IMR-90 (cell line): ENCODE results near the gene RALGAPA2. TPM values are rescaled to one million over a fixed set of nuclear protein-coding genes. Genes with fewer than 3 reads are reported as not detected.

Experiments
- ATAC-seq: fragments of 200-7000 bp; cut with Tn5 transposase; 2 replicates; pipeline ENCODE4 v1.9.1; 2020; ENCODE audit warnings: low read depth, mild to moderate bottlenecking, moderate library complexity
- BruUV-seq: library from RNA; stranded (reverse); fragments of 400-500 nt; replicated peaks from 2 replicates; lab custom pipeline; 2021; lab: Mats Ljungman, UMichigan
- CTCF ChIA-PET: fragments of 300-600 bp; formaldehyde crosslinking; extraction: SDS; loops from one replicate; lab custom pipeline; 2021; ENCODE audit warnings: antibody characterized with exemption; lab: Yijun Ruan, JAX
- POLR2A ChIA-PET: fragments of 300-600 bp; sonication (Branson Sonifier 250); formaldehyde crosslinking; loops from one replicate; lab custom pipeline; 2022; ENCODE audit warnings: antibody characterized with exemption; ENCODE audit not compliant: unreplicated experiment; lab: Charles Lee
- DNase-seq: peaks from one replicate; pipeline ENCODE4 v3.0.0; 2013
- H2AFZ ChIP-seq: replicated peaks from 2 replicates; pipeline ENCODE3; 2013; ENCODE audit warnings: low read length, mild to moderate bottlenecking; ENCODE audit not compliant: poor library complexity
- H2AK5ac ChIP-seq: 2 replicates; pipeline ENCODE4 v1.6.1; 2013; ENCODE audit warnings: low read depth, low read length, inconsistent platforms
- H2AK9ac ChIP-seq: replicated peaks from 2 replicates; pipeline ENCODE3; 2013; ENCODE audit warnings: mild to moderate bottlenecking, low read depth, low read length, moderate library complexity; ENCODE audit not compliant: poor library complexity
- H2BK120ac ChIP-seq: 2 replicates; pipeline ENCODE4 v1.6.1; 2013; ENCODE audit warnings: low read depth, low read length, inconsistent platforms
- H2BK15ac ChIP-seq: 3 replicates; pipeline ENCODE4 v1.6.1; 2013; ENCODE audit warnings: low read depth, low read length, inconsistent platforms
- H2BK20ac ChIP-seq: 2 replicates; pipeline ENCODE4 v1.6.1; 2013; ENCODE audit warnings: low read depth, mild to moderate bottlenecking, inconsistent platforms, low read length, moderate library complexity
- H2BK5ac ChIP-seq: 2 replicates; pipeline ENCODE4 v1.6.1; 2013; ENCODE audit warnings: mild to moderate bottlenecking, low read depth, low read length, inconsistent platforms; ENCODE audit not compliant: poor library complexity, severe bottlenecking
- H3K14ac ChIP-seq: replicated peaks from 2 replicates; pipeline ENCODE4 v1.6.1; 2013; ENCODE audit warnings: low read depth, low read length, inconsistent platforms
- H3K18ac ChIP-seq: 2 replicates; pipeline ENCODE4 v1.6.1; 2013; ENCODE audit warnings: low read depth, low read length, control low read depth
- H3K23ac ChIP-seq: 2 replicates; pipeline ENCODE4 v1.6.1; 2013; ENCODE audit warnings: low read depth, low read length, inconsistent platforms
- H3K27ac ChIP-seq: 2 replicates; pipeline ENCODE4 v1.5.1; 2013; ENCODE audit warnings: mild to moderate bottlenecking, control low read depth, low read length; ENCODE audit not compliant: insufficient read depth
- H3K27me3 ChIP-seq: 2 replicates; pipeline ENCODE4 v1.6.1; 2013; ENCODE audit warnings: low read length; ENCODE audit not compliant: control insufficient read depth, insufficient read depth
- H3K36me3 ChIP-seq: 2 replicates; pipeline ENCODE4 v1.6.1; 2013; ENCODE audit warnings: low read length, mixed read lengths; ENCODE audit not compliant: control insufficient read depth, insufficient read depth
- H3K4ac ChIP-seq: 2 replicates; pipeline ENCODE4 v1.6.1; 2013; ENCODE audit warnings: low read depth, low read length, inconsistent platforms
- H3K4me1 ChIP-seq: 2 replicates; pipeline ENCODE4 v1.6.1; 2013; ENCODE audit warnings: low read length, mixed read lengths; ENCODE audit not compliant: control insufficient read depth, insufficient read depth
- H3K4me2 ChIP-seq: 2 replicates; pipeline ENCODE4 v1.6.1; 2013; ENCODE audit warnings: low read depth, mild to moderate bottlenecking, control low read depth, low read length, moderate library complexity
- H3K4me3 ChIP-seq: 2 replicates; pipeline ENCODE4 v1.5.1; 2013; ENCODE audit warnings: low read depth, mild to moderate bottlenecking, control low read depth, low read length, moderate library complexity; ENCODE audit not compliant: insufficient read depth
- H3K56ac ChIP-seq: 2 replicates; pipeline ENCODE4 v1.6.1; 2013; ENCODE audit warnings: low read length, inconsistent platforms; ENCODE audit not compliant: insufficient read depth; ENCODE audit errors: extremely low read depth
- H3K79me1 ChIP-seq, 2 experiments: 2 replicates each; pipeline ENCODE4 v1.6.1; 2013; ENCODE audit warnings: low read length in 2 of 2, inconsistent platforms in 1 of 2, low read depth in 1 of 2
- H3K9ac ChIP-seq: 2 replicates; pipeline ENCODE4 v1.6.1; 2013; ENCODE audit warnings: low read depth, low read length, control low read depth
- H3K9me1 ChIP-seq: 2 replicates; pipeline ENCODE4 v1.6.1; 2013; ENCODE audit warnings: low read length, inconsistent platforms; ENCODE audit not compliant: insufficient read depth
- H3K9me3 ChIP-seq: 2 replicates; pipeline ENCODE4 v1.6.1; 2013; ENCODE audit warnings: low read length; ENCODE audit not compliant: control insufficient read depth, insufficient read depth
- H4K20me1 ChIP-seq: 2 replicates; pipeline ENCODE4 v1.6.1; 2013; ENCODE audit warnings: low read length, inconsistent platforms; ENCODE audit not compliant: insufficient read depth
- H4K5ac ChIP-seq: 2 replicates; pipeline ENCODE4 v1.6.1; 2013; ENCODE audit warnings: mild to moderate bottlenecking, low read depth, low read length, control low read depth
- H4K8ac ChIP-seq, 2 experiments: 2 replicates each; pipeline ENCODE4 v1.6.1; 2013; ENCODE audit warnings: low read depth in 2 of 2, low read length in 2 of 2, control low read depth in 1 of 2, inconsistent platforms in 1 of 2
- H4K91ac ChIP-seq: 2 replicates; pipeline ENCODE4 v1.6.1; 2013; ENCODE audit warnings: low read depth, low read length, inconsistent platforms; ENCODE audit not compliant: insufficient read depth
- CEBPB ChIP-seq: IDR thresholded peaks from 2 replicates; pipeline ENCODE4 v1.6.1; 2012; ENCODE audit warnings: low read depth, low read length, improper control_type of control experiment
- MXI1 ChIP-seq: IDR thresholded peaks from 2 replicates; pipeline ENCODE4 v1.6.1; 2012; ENCODE audit warnings: low read depth, mild to moderate bottlenecking, low read length, moderate library complexity, borderline replicate concordance
- SMC3 ChIP-seq: fragments of 150-350 bp; IDR thresholded peaks from 2 replicates; pipeline ENCODE4 v1.6.1; 2016; ENCODE audit warnings: low read depth, mild to moderate bottlenecking, antibody characterized with exemption, low read length, moderate library complexity
- WGBS, 2 experiments: methylation state at CpG; one replicate each; pipeline versions ENCODE4 v1.1.5 to v1.1.7; 2013; ENCODE audit warnings: missing lambda C conversion rate in 2 of 2; ENCODE audit not compliant: insufficient read length in 1 of 2; ENCODE audit errors: extremely low coverage in 2 of 2; 5-methylcytosine and 5-hydroxymethylcytosine counted together
- dilution Hi-C: fragments of 300-500 bp; cut with HindIII; formaldehyde crosslinking; loops from one replicate; pipeline ENCODE4 v1.14.3; 2018; ENCODE audit warnings: low sequenced_read_pairs; ENCODE audit not compliant: unreplicated experiment
- in situ Hi-C: fragments of 300-500 bp; cut with MboI; formaldehyde crosslinking; loops from 3 replicates; pipeline ENCODE4 v1.14.3; 2019; ENCODE audit warnings: low sequenced_read_pairs, inconsistent platforms, mixed read lengths
- intact Hi-C: fragments of 100-400 bp; cut with micrococcal nuclease; formaldehyde crosslinking; loops from 2 replicates; pipeline ENCODE4 v1.10.0; 2022
- polyA plus RNA-seq, 3 experiments: library from polyadenylated mRNA; depleted of rRNA; stranded (reverse); fragments of >200 nt; gene quantifications; 2 replicates each; pipeline ENCODE4 v1.2.3, GENCODE V29; 2012; ENCODE audit warnings: low replicate concordance in 1 of 3
- total RNA-seq: library from RNA; depleted of rRNA; stranded (reverse); fragments of >200 nt; gene quantifications from 2 replicates; pipeline ENCODE4 v1.2.3, GENCODE V29; 2012
- TF ChIP-seq, protein P1 (sequence below): fragments of 150-350 bp; IDR thresholded peaks from 2 replicates; pipeline ENCODE4 v1.6.1; 2016; ENCODE audit warnings: low read depth, mild to moderate bottlenecking, low read length, moderate library complexity, borderline replicate concordance

Gene RALGAPA2
- total and polyA plus RNA-seq, 2 of the 4 experiments (the other 2 are of a cell fraction), result 1.3 to 3.9 TPM

DNA sequence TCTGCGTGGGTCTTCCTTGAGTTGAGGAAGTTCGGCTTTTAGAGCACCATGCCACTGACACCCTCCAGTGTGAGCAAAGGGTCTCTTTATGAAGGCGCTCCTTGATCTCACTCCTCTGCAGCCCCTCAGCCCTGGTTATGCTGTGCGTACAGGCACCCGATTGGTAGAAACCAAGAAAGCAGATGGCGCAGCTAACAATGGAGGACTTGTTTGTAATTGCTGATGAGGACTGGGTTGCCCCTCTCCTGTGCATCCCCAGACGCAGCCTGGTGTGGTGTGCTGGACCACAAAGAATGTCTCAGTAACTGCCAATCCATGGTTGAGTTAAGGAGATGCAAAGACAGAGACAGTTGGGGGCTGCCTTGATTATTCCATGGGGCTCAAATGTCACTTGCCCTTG, 314.3 kb downstream of the RALGAPA2 start:
- TF ChIP-seq CEBPB (no peak), MXI1 (no peak), SMC3 (no peak)
- TF ChIP-seq, protein P1, sequence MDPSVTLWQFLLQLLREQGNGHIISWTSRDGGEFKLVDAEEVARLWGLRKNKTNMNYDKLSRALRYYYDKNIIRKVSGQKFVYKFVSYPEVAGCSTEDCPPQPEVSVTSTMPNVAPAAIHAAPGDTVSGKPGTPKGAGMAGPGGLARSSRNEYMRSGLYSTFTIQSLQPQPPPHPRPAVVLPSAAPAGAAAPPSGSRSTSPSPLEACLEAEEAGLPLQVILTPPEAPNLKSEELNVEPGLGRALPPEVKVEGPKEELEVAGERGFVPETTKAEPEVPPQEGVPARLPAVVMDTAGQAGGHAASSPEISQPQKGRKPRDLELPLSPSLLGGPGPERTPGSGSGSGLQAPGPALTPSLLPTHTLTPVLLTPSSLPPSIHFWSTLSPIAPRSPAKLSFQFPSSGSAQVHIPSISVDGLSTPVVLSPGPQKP, result no peak
- Histone ChIP-seq H3K23ac (no peak overlapping the region), H2BK15ac (no peak overlapping the region), H4K8ac (no peak overlapping the region), H3K36me3 (no peaks in the 10 kb centered on the region), H2BK5ac (no peak overlapping the region), H3K14ac (no peak overlapping the region), H2BK20ac (no peak overlapping the region), H3K27ac (no peak overlapping the region), H3K9me1 (peaks cover 3% of the 10 kb centered on the region; the same call in 1 of the 2 replicates), H3K9me3 (no peaks in the 10 kb centered on the region), H4K5ac (no peak overlapping the region), H3K4ac (no peak overlapping the region), H3K4me1 (peaks cover 9% of the 10 kb centered on the region), H3K18ac (no peak overlapping the region), H3K4me2 (no peak overlapping the region), H3K79me1 (no peaks in the 10 kb centered on the region), H4K91ac (no peak overlapping the region), H2AFZ (no peak overlapping the region), H3K27me3 (no peaks in the 10 kb centered on the region; the same call in 1 of the 2 replicates), H2AK5ac (no peak overlapping the region), H2AK9ac (no peak overlapping the region), H3K56ac (no peak overlapping the region), H3K9ac (no peak overlapping the region), H4K20me1 (no peaks in the 10 kb centered on the region), H2BK120ac (no peak overlapping the region), H3K4me3 (no peak overlapping the region)
- dilution Hi-C loops, result no loop called here
- no TSS peak for BruUV-seq
- in situ Hi-C loops, result no loop called here
- CTCF ChIA-PET, result no interaction called here
- ATAC-seq, result no peak
- POLR2A ChIA-PET, result no interaction called here
- no peak for DNase-seq
- intact Hi-C loops, result no loop called here
- WGBS, 2 experiments, result 100% methylated on average over 2 of the region's 7 CpGs; no CpG with 5 or more reads in 1 of the 2 experiments
